HepG2 (cell line): ENCODE data around the gene HECTD1. TPM values are rescaled to one million over a fixed set of nuclear protein-coding genes. Genes with fewer than 3 reads are reported as not detected.

Source experiments
- GABPA ChIP-seq, 2 experiments: IDR thresholded peaks; 2 replicates each; pipeline ENCODE4 v1.6.1; 2011 to 2016; ENCODE audit warnings: low read depth in 2 of 2, low read length in 1 of 2, missing biosample characterization in 1 of 2, missing genetic modification characterization in 1 of 2
- GTF2F1 ChIP-seq: fragments of 150-350 bp; IDR thresholded peaks from 2 replicates; pipeline ENCODE4 v1.6.1; 2014; ENCODE audit warnings: low read length
- HHEX ChIP-seq: IDR thresholded peaks from 2 replicates; pipeline ENCODE4 v1.6.1; 2016; ENCODE audit warnings: control low read depth
- KAT7 ChIP-seq: IDR thresholded peaks from 2 replicates; pipeline ENCODE4 v1.6.1; 2018; ENCODE audit warnings: borderline replicate concordance, missing compliant biosample characterization
- NCOA5 ChIP-seq: sonication (generic); formaldehyde crosslinking; IDR thresholded peaks from 2 replicates; pipeline ENCODE4 v1.4.0; 2020; ENCODE audit warnings: missing genetic modification reagents
- SNAI1 ChIP-seq: sonication (generic); formaldehyde crosslinking; IDR thresholded peaks from 2 replicates; pipeline ENCODE4 v1.5.0; 2020; ENCODE audit warnings: mild to moderate bottlenecking, missing genetic modification reagents, borderline replicate concordance
- STAT5B ChIP-seq: sonication (generic); formaldehyde crosslinking; IDR thresholded peaks from 2 replicates; pipeline ENCODE4 v1.4.0; 2020; ENCODE audit warnings: missing genetic modification reagents
- ZMAT3 ChIP-seq: sonication (generic); formaldehyde crosslinking; conservative IDR thresholded peaks from 2 replicates; pipeline ENCODE4 v1.7.0; 2021; ENCODE audit warnings: missing genetic modification reagents
- ZNF12 ChIP-seq: sonication (generic); formaldehyde crosslinking; IDR thresholded peaks from 2 replicates; pipeline ENCODE4 v1.5.0; 2020; ENCODE audit warnings: missing genetic modification reagents
- ZNF616 ChIP-seq: sonication (generic); formaldehyde crosslinking; IDR thresholded peaks from 2 replicates; pipeline ENCODE4 v1.5.0; 2020; ENCODE audit warnings: low read depth, mild to moderate bottlenecking, missing genetic modification reagents
- polyA plus RNA-seq, 8 experiments: library from polyadenylated mRNA; depleted of rRNA in 3 of 8; stranded (reverse) in 7 of 8; unstranded in 1 of 8; fragments of >200 nt; fragmentation: Illumina TruSeq in 4 of 8; extraction: Trizol in 4 of 8; gene quantifications; 2 replicates each; pipeline versions ENCODE4 v1.2.1 to v1.2.3, GENCODE V29; 2011 to 2016; ENCODE audit warnings: low read depth in 4 of 8, missing spikeins in 1 of 8, mixed read lengths in 1 of 8; ENCODE audit not compliant: insufficient read depth in 1 of 8
- total RNA-seq, 5 experiments: library from RNA; depleted of rRNA; stranded (reverse); fragments of >200 nt; fragmentation: Illumina TruSeq; extraction: Trizol; gene quantifications; 2 replicates each; pipeline ENCODE4 v1.2.3, GENCODE V29; 2016; ENCODE audit warnings: low read depth in 1 of 5
- TF ChIP-seq, protein P1 (sequence below): sonication (generic); formaldehyde crosslinking; IDR thresholded peaks from 2 replicates; pipeline ENCODE4 v1.5.1; 2020; ENCODE audit warnings: mild to moderate bottlenecking, missing genetic modification reagents, moderate library complexity
- TF ChIP-seq, protein P2 (sequence below): sonication (generic); formaldehyde crosslinking; IDR thresholded peaks from 2 replicates; pipeline ENCODE4 v1.4.0; 2020; ENCODE audit warnings: mild to moderate bottlenecking, missing genetic modification reagents
- TF ChIP-seq, protein P3 (sequence below): sonication (generic); formaldehyde crosslinking; IDR thresholded peaks from 2 replicates; pipeline ENCODE4 v1.5.1; 2020; ENCODE audit warnings: missing genetic modification reagents, mild to moderate bottlenecking, borderline replicate concordance
- TF ChIP-seq, protein P4 (sequence below): sonication (generic); formaldehyde crosslinking; conservative IDR thresholded peaks from 2 replicates; pipeline ENCODE4 v1.4.0; 2020; ENCODE audit warnings: missing genetic modification reagents
- TF ChIP-seq, protein P5 (sequence below): sonication (generic); formaldehyde crosslinking; IDR thresholded peaks from 2 replicates; pipeline ENCODE4 v1.9.0; 2021; ENCODE audit warnings: missing genetic modification reagents, mild to moderate bottlenecking, borderline replicate concordance

Gene HECTD1
- total and polyA plus RNA-seq, 2 of the 13 experiments (the other 11 are each of a cell fraction or from before 2014, with no cell fraction given) = 312 to 560 TPM

DNA sequence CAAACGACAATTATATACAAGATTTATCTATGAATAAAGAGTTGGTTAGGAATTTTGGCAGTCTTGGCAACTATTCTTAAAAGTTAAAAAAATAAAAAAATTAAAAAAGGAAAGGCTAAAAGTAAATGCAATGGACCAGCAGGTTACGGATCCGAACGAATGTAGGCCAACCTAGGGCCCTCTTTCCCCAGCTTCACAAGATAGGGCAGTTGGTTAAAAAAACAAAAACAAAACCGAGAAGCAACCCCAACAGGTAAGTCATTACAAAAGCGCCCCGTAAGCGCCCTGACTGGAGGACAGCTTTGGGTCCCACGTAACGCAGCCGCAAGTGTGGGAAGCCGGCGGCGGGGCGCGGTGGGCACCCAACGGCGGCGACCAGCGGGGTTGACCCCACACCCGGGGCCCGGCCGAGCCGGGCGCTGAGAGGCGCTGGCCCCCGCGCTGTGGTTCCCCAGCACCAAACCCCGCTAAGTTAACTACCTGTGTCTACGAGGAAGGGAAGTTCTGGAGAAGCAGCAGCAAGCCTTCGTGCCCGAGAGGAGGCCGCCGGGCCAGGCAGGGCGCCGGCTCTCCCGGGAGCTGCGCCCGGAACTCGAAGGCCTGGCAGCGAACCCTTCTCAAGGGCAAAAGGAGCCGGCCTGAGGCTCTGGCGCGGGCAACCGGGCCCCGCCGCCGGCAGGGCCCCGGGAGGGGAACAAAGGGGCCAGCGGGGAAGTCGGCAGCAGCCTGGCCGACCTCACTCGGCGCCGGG lies 882 bp downstream of the HECTD1 start (continued):
- TF ChIP-seq, protein P1, sequence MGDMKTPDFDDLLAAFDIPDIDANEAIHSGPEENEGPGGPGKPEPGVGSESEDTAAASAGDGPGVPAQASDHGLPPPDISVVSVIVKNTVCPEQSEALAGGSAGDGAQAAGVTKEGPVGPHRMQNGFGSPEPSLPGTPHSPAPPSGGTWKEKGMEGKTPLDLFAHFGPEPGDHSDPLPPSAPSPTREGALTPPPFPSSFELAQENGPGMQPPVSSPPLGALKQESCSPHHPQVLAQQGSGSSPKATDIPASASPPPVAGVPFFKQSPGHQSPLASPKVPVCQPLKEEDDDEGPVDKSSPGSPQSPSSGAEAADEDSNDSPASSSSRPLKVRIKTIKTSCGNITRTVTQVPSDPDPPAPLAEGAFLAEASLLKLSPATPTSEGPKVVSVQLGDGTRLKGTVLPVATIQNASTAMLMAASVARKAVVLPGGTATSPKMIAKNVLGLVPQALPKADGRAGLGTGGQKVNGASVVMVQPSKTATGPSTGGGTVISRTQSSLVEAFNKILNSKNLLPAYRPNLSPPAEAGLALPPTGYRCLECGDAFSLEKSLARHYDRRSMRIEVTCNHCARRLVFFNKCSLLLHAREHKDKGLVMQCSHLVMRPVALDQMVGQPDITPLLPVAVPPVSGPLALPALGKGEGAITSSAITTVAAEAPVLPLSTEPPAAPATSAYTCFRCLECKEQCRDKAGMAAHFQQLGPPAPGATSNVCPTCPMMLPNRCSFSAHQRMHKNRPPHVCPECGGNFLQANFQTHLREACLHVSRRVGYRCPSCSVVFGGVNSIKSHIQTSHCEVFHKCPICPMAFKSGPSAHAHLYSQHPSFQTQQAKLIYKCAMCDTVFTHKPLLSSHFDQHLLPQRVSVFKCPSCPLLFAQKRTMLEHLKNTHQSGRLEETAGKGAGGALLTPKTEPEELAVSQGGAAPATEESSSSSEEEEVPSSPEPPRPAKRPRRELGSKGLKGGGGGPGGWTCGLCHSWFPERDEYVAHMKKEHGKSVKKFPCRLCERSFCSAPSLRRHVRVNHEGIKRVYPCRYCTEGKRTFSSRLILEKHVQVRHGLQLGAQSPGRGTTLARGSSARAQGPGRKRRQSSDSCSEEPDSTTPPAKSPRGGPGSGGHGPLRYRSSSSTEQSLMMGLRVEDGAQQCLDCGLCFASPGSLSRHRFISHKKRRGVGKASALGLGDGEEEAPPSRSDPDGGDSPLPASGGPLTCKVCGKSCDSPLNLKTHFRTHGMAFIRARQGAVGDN (CRISPR knock-in tag) = no peak
- TF ChIP-seq, protein P2, sequence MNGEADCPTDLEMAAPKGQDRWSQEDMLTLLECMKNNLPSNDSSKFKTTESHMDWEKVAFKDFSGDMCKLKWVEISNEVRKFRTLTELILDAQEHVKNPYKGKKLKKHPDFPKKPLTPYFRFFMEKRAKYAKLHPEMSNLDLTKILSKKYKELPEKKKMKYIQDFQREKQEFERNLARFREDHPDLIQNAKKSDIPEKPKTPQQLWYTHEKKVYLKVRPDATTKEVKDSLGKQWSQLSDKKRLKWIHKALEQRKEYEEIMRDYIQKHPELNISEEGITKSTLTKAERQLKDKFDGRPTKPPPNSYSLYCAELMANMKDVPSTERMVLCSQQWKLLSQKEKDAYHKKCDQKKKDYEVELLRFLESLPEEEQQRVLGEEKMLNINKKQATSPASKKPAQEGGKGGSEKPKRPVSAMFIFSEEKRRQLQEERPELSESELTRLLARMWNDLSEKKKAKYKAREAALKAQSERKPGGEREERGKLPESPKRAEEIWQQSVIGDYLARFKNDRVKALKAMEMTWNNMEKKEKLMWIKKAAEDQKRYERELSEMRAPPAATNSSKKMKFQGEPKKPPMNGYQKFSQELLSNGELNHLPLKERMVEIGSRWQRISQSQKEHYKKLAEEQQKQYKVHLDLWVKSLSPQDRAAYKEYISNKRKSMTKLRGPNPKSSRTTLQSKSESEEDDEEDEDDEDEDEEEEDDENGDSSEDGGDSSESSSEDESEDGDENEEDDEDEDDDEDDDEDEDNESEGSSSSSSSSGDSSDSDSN = 0 out of 2 replicates have a peak, but pooled peaks have one; percentile 23
- 0 out of 2 replicates have a peak, but pooled peaks have one; percentile 24 for TF ChIP-seq NCOA5 (CRISPR knock-in tag)
- TF ChIP-seq SNAI1 (CRISPR knock-in tag) = peak; percentile 98; the same call in 1 of the 2 replicates
- peak; percentile 3; the same call in 1 of the 2 replicates for TF ChIP-seq KAT7
- TF ChIP-seq, protein P3, sequence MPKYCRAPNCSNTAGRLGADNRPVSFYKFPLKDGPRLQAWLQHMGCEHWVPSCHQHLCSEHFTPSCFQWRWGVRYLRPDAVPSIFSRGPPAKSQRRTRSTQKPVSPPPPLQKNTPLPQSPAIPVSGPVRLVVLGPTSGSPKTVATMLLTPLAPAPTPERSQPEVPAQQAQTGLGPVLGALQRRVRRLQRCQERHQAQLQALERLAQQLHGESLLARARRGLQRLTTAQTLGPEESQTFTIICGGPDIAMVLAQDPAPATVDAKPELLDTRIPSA (CRISPR knock-in tag) = 0 out of 2 replicates have a peak, but pooled peaks have one; percentile 4
- no peak for TF ChIP-seq GTF2F1
- 0 out of 2 replicates have a peak, but pooled peaks have one; percentile 7 for TF ChIP-seq ZMAT3 (CRISPR knock-in tag)
- TF ChIP-seq ZNF616 (CRISPR knock-in tag) = no peak
- TF ChIP-seq, protein P4, sequence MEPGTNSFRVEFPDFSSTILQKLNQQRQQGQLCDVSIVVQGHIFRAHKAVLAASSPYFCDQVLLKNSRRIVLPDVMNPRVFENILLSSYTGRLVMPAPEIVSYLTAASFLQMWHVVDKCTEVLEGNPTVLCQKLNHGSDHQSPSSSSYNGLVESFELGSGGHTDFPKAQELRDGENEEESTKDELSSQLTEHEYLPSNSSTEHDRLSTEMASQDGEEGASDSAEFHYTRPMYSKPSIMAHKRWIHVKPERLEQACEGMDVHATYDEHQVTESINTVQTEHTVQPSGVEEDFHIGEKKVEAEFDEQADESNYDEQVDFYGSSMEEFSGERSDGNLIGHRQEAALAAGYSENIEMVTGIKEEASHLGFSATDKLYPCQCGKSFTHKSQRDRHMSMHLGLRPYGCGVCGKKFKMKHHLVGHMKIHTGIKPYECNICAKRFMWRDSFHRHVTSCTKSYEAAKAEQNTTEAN (CRISPR knock-in tag) = peak; percentile 48; the same call in 1 of the 2 replicates
- TF ChIP-seq HHEX (CRISPR knock-in tag) = no peak
- TF ChIP-seq GABPA (IDR thresholded peaks at IDR 0.05; ENCODE audit: low read depth, low read length) = no peak
- TF ChIP-seq GABPA (CRISPR knock-in tag; IDR thresholded peaks at IDR 0.05; ENCODE audit: low read depth) = no peak
- TF ChIP-seq ZNF12 (CRISPR knock-in tag) = peak; percentile 37; the same call in 1 of the 2 replicates
- no peak for TF ChIP-seq STAT5B (CRISPR knock-in tag)
- TF ChIP-seq, protein P5, sequence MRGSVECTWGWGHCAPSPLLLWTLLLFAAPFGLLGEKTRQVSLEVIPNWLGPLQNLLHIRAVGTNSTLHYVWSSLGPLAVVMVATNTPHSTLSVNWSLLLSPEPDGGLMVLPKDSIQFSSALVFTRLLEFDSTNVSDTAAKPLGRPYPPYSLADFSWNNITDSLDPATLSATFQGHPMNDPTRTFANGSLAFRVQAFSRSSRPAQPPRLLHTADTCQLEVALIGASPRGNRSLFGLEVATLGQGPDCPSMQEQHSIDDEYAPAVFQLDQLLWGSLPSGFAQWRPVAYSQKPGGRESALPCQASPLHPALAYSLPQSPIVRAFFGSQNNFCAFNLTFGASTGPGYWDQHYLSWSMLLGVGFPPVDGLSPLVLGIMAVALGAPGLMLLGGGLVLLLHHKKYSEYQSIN (CRISPR knock-in tag) = no peak
